ENCODE results near the gene ERLEC1.
"Not testable (repeated sequence)": the region's sequence is repeated elsewhere in the genome, so short reads cannot be mapped to it uniquely, and the experiment has no call there.

Gene ERLEC1

DNA sequence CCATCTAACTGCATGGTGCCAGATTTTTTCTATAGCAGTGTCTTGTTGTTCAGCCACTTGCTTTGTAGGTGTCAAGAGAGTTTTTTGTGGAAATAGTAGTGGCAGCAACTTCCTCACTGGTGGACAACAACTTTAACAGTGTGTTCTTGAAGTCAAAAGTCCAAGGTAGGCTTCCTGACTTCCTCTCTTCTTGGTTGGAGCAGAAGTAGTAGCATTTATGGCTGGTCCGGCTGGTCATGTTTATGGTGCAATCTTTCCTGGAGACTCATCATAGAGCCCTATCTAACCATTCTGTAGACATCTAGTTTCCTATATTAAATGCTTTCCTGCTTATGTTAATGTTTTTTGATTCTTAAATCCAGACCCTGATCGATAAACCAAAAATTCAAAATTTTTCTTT is 61.2 kb downstream of the ERLEC1 start:
- TF ChIP-seq, protein P1, sequence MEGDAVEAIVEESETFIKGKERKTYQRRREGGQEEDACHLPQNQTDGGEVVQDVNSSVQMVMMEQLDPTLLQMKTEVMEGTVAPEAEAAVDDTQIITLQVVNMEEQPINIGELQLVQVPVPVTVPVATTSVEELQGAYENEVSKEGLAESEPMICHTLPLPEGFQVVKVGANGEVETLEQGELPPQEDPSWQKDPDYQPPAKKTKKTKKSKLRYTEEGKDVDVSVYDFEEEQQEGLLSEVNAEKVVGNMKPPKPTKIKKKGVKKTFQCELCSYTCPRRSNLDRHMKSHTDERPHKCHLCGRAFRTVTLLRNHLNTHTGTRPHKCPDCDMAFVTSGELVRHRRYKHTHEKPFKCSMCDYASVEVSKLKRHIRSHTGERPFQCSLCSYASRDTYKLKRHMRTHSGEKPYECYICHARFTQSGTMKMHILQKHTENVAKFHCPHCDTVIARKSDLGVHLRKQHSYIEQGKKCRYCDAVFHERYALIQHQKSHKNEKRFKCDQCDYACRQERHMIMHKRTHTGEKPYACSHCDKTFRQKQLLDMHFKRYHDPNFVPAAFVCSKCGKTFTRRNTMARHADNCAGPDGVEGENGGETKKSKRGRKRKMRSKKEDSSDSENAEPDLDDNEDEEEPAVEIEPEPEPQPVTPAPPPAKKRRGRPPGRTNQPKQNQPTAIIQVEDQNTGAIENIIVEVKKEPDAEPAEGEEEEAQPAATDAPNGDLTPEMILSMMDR (IDR thresholded peaks at IDR 0.05; ENCODE audit: low read depth, low read length): no peak
- DNase-seq: no peak
- no peaks in the 10 kb centered on the region for H3K36me3 ChIP-seq

DNA sequence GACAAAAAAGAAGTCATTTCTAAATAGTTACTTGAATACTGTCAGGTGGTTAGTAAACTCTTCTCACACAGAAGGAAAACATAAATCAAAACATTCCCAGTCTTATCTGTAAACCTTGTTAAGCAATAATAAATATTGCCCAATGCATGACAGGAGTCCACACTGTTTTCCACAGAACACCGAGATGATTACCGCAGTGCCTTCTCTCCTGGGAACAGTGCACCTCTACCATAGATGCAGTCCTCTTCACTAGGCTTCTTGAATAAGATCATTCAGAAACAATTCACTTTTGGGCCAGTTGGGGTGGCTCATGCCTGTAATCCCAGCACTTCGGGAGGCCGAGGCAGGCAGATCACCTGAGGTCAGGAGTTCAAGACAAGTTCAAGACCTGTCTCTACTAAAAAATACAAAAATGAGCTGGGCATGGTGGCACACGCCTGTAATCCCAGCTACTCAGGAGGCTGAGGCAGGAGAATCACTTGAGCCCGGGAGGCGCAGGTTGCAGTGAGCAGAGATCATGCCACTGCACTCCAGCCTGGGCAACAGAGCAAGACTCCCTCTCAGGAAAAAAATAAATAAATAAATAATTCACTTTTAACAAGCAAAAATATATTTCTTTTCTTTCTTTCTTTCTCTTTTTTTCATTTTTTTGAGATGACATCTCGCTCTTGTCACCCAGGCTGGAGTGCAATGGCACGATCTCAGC is 64.4 kb downstream of the ERLEC1 start:
- not testable (repeated sequence) for H3K9me3 ChIP-seq (ENCODE audit: severe bottlenecking); DNase-seq; H3K4me3 ChIP-seq (ENCODE audit: low read depth, low read length); H3K27me3 ChIP-seq (ENCODE audit: insufficient read depth, low read depth, severe bottlenecking); H3K27ac ChIP-seq
- peaks cover 12% of the 10 kb centered on the region for H3K36me3 ChIP-seq

More for the DNA sequence above, 61.2 kb downstream of the ERLEC1 start:
- H3K9me3 ChIP-seq (ENCODE audit: severe bottlenecking): no peaks in the 10 kb centered on the region
- no peaks in the 10 kb centered on the region for H3K27me3 ChIP-seq (ENCODE audit: insufficient read depth, low read depth, severe bottlenecking)
- no peak overlapping the region for H3K27ac ChIP-seq
- H3K4me3 ChIP-seq (ENCODE audit: low read depth, low read length): no peak overlapping the region

DNA sequence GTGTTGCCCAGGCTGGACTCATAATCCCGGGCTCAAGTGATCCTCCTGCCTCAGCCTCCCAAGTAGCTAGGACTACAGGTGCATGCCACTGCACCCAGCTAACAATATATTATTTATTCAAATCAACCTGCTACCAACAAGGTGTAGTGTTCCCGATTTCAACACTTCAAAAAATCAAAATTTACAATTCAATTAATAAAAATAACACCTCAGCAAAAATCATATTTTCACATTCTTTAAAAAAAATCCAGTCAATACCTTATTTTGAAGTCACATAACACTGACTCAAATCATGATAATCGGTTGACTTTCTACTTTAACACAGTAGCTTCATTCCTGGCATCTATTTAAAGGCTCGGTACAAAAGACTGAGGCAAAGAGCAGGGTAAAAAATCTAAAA is 65.7 kb downstream of the ERLEC1 start:
- H3K4me3 ChIP-seq (ENCODE audit: low read depth, low read length): no peak overlapping the region
- TF ChIP-seq, protein P1 (IDR thresholded peaks at IDR 0.05; ENCODE audit: low read depth, low read length): no peak
- H3K27me3 ChIP-seq (ENCODE audit: insufficient read depth, low read depth, severe bottlenecking): no peaks in the 10 kb centered on the region
- H3K9me3 ChIP-seq (ENCODE audit: severe bottlenecking): no peaks in the 10 kb centered on the region
- no peak for DNase-seq
- H3K36me3 ChIP-seq: peaks cover 12% of the 10 kb centered on the region
- no peak overlapping the region for H3K27ac ChIP-seq

DNA sequence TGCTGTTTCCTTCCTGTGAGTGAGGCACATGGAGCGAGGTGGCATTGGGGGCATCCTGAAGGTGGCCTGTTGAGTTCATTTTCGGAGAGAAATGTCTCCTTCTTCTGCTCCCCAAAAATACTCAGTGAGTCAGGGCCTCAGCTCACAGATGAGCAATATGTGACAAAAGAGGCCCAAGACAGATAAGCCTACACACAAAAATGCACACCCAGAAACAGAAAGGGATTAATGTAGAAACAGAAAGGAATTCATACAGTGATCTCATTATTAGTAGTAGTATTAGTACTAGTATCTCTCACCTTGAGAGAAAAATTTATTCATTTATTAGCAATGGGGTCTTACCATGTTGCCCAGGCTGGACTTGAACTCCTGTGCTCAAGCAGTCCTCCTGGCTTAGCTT is 67.8 kb downstream of the ERLEC1 start:
- H3K27ac ChIP-seq: no peak overlapping the region
- no peak overlapping the region for H3K4me3 ChIP-seq (ENCODE audit: low read depth, low read length)
- no peaks in the 10 kb centered on the region for H3K9me3 ChIP-seq (ENCODE audit: severe bottlenecking)
- DNase-seq: no peak
- H3K36me3 ChIP-seq: peaks cover 12% of the 10 kb centered on the region
- H3K27me3 ChIP-seq (ENCODE audit: insufficient read depth, low read depth, severe bottlenecking): no peaks in the 10 kb centered on the region
- TF ChIP-seq, protein P1 (IDR thresholded peaks at IDR 0.05; ENCODE audit: low read depth, low read length): no peak

DNA sequence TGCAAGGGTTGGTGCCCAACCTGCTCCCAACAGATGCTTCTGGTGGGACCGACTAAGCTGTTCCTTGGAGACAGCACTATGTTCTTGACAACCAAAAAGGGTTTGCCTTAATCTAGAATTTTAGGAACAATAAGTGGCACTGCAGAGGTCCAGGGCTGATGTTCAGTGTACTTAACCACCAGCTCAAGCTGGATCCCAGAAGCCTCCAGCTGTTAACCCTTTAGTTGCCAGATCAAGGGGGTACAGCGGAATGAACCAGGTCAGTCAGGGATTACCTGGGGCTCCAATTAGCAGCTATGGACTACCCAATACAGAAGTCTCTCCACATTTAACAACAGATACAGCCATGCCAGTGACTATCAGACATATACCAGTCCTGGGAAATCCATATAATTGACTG is 69.4 kb downstream of the ERLEC1 start:
- DNase-seq: no peak
- TF ChIP-seq, protein P1 (IDR thresholded peaks at IDR 0.05; ENCODE audit: low read depth, low read length): no peak
- no peak overlapping the region for H3K27ac ChIP-seq
- H3K36me3 ChIP-seq: peaks cover 15% of the 10 kb centered on the region
- no peak overlapping the region for H3K4me3 ChIP-seq (ENCODE audit: low read depth, low read length)
- no peaks in the 10 kb centered on the region for H3K27me3 ChIP-seq (ENCODE audit: insufficient read depth, low read depth, severe bottlenecking)
- no peaks in the 10 kb centered on the region for H3K9me3 ChIP-seq (ENCODE audit: severe bottlenecking)

DNA sequence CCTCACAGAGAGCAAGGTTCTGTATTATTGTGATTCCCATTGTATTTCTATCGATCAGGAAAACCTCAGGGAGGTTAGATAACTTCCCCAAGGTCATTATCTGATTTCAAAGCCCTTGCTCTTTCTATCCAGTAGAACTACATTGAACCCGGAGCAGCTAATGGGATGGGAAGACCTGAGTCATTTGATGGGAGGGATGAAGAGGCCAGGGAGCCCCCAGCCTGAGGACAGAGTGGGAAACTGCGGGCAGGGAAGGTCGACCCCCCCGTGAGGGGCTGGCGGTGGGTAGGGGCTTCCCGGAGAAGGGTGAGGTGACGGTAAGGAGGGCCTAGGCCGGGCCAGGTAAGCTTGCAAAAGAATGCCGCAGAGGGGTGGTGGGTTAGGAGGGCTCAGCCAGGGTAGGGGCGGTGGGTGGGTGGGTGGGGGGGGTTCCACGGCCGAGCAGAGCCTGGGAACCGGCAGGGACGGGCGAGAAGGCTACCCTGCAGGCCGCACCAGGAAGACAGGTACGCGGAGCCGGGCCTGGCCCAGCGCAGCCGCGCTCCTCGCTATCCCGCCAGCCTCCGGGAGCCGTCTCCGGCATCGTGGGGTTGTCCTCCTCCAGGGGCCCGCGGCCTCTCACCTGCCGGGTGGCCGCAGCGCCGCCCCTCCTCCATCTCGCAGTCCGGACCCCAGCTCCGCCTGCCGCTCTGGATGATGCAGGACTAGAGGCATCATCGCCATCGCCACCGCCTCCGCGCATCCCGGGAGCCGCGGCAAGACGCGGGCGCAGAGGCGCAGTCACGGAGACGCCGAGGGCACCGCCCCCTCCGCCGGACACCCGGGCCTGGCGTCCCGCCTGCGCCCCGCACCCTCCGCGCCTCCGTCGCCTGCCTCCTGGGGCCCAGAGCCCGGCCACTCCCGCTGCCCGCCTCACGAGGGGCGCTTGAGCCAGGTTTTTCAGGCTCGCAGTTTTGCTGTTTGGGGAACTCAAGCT is 72.7 kb downstream of the ERLEC1 start, which contains the start of gene GPR75:
GPR75 (minus strand) TSS at position 762 of the 976 bp plus-strand sequence. CDS start 5,211 bp downstream, outside the sequence.
- TF ChIP-seq, protein P1 (IDR thresholded peaks at IDR 0.05; ENCODE audit: low read depth, low read length): no peak
- peaks cover 16% of the 10 kb centered on the region for H3K36me3 ChIP-seq

More for the DNA sequence above, 72.7 kb downstream of the ERLEC1 start, which contains the start of gene GPR75:
- no peak within 1 kb of the TSS for H3K27ac ChIP-seq
- no peaks in the 10 kb centered on the region for H3K27me3 ChIP-seq (ENCODE audit: insufficient read depth, low read depth, severe bottlenecking)
- no peak for DNase-seq
- no peaks in the 10 kb centered on the region for H3K9me3 ChIP-seq (ENCODE audit: severe bottlenecking)
- no peak within 1 kb of the TSS for H3K4me3 ChIP-seq (ENCODE audit: low read depth, low read length)
